Activated T-cell treated with anti-CD3 and anti-CD28 coated beads, Interleukin-2, amount 50 U/mL, for 72 hours (primary cell): ENCODE data around the gene IQCN. TPM values are rescaled to one million over a fixed set of nuclear protein-coding genes. Genes with fewer than 3 reads are reported as not detected.

Experiments
- ATAC-seq, 2 donors: fragments of 150-1000 bp; cut with Tn5 transposase; replicated peaks in 1 of 2; 2 replicates each; pipeline ENCODE4 v1.10.0; 2021; ENCODE audit warnings: moderate library complexity in 2 of 2, mild to moderate bottlenecking in 1 of 2
- DNase-seq, 2 donors: peaks; one replicate each; pipeline ENCODE4 v3.0.0; 2021 to 2022; ENCODE audit warnings: mixed read lengths in 1 of 2
- H3K27ac Mint-ChIP-seq: one replicate; pipeline ENCODE4 v1.8.0; 2022; ENCODE audit warnings: mild to moderate bottlenecking, moderate library complexity, mixed read lengths
- H3K27me3 Mint-ChIP-seq: one replicate; pipeline ENCODE4 v1.8.0; 2022; ENCODE audit warnings: low read depth, mixed read lengths
- H3K36me3 Mint-ChIP-seq, 2 donors: one replicate each; pipeline ENCODE4 v1.8.0; 2022; ENCODE audit warnings: mixed read lengths in 2 of 2, mild to moderate bottlenecking in 1 of 2; ENCODE audit not compliant: insufficient read depth in 2 of 2
- H3K4me1 Mint-ChIP-seq: one replicate; pipeline ENCODE4 v1.8.0; 2022; ENCODE audit warnings: low read depth, mixed read lengths
- H3K4me3 Mint-ChIP-seq, 2 donors: one replicate each; pipeline ENCODE4 v1.8.0; 2022; ENCODE audit warnings: mild to moderate bottlenecking in 2 of 2, mixed read lengths in 2 of 2, moderate library complexity in 2 of 2
- H3K9me3 Mint-ChIP-seq, 2 donors: one replicate each; pipeline ENCODE4 v1.8.0; 2022; ENCODE audit warnings: mixed read lengths in 2 of 2
- total RNA-seq, 2 donors: library from RNA; stranded (reverse); gene quantifications; one replicate each; pipeline ENCODE4 v1.2.3, GENCODE V29; 2022

Gene IQCN
- total RNA-seq, 2 donors from 2014 or later, result 2.2 to 2.8 TPM

GRCh38 chr19:18245297-18245696 is 29.0 kb downstream of the IQCN start:
- H3K27ac Mint-ChIP-seq, result no peak overlapping the region

GRCh38 chr19:18239303-18239702 is 34.9 kb downstream of the IQCN start:
- Mint-ChIP-seq H3K9me3 (no peaks in the 10 kb centered on the region), H3K4me1 (no peaks in the 10 kb centered on the region), H3K4me3 (no peak overlapping the region), H3K27ac (no peak overlapping the region), H3K27me3 (peaks cover 17% of the 10 kb centered on the region), H3K36me3 (no peaks in the 10 kb centered on the region)
- no peak for ATAC-seq
- DNase-seq, result no peak

More at GRCh38 chr19:18245297-18245696, 29.0 kb downstream of the IQCN start:
- Mint-ChIP-seq H3K9me3 (no peaks in the 10 kb centered on the region), H3K27me3 (no peaks in the 10 kb centered on the region), H3K4me1 (no peaks in the 10 kb centered on the region), H3K36me3 (no peaks in the 10 kb centered on the region), H3K4me3 (no peak overlapping the region)
- no peak for DNase-seq
- ATAC-seq, result no peak

- ATAC-seq (no peak), DNase-seq (no peak)
- no peak overlapping the region for H3K27ac Mint-ChIP-seq
- peaks cover 0 to 3% of the 10 kb centered on the region in 2 donors for H3K36me3 Mint-ChIP-seq
- H3K4me3 Mint-ChIP-seq, result no peak overlapping the region
- no peaks in the 10 kb centered on the region for H3K9me3 Mint-ChIP-seq
- H3K27me3 Mint-ChIP-seq, result peaks cover 58% of the 10 kb centered on the region
- peaks cover 12% of the 10 kb centered on the region for H3K4me1 Mint-ChIP-seq
Observed at GRCh38 chr19:18234194-18234593, 40.1 kb downstream of the IQCN start.

- DNase-seq (peak; percentile 51 to 65), ATAC-seq (peak; percentile 52 to 57)
- no peak overlapping the region for H3K4me3 Mint-ChIP-seq
- peaks cover 55% of the 10 kb centered on the region for H3K27me3 Mint-ChIP-seq
- H3K36me3 Mint-ChIP-seq, result peaks cover 0 to 3% of the 10 kb centered on the region in 2 donors
- no peak overlapping the region for H3K27ac Mint-ChIP-seq
- H3K4me1 Mint-ChIP-seq, result peaks cover 12% of the 10 kb centered on the region
- no peaks in the 10 kb centered on the region for H3K9me3 Mint-ChIP-seq
Observed at GRCh38 chr19:18233224-18233825, 40.9 kb downstream of the IQCN start.

- no peak overlapping the region for H3K27ac Mint-ChIP-seq
- no peak overlapping the region for H3K4me3 Mint-ChIP-seq
- ATAC-seq, result peak; percentile 44 to 62
- peaks cover 59% of the 10 kb centered on the region for H3K27me3 Mint-ChIP-seq
- peaks cover 12% of the 10 kb centered on the region for H3K4me1 Mint-ChIP-seq
- DNase-seq, result peak in 1 of 2 donors; percentile 33
- H3K36me3 Mint-ChIP-seq, result peaks cover 0 to 3% of the 10 kb centered on the region in 2 donors
- H3K9me3 Mint-ChIP-seq, result no peaks in the 10 kb centered on the region
Observed at GRCh38 chr19:18232540-18233223, 41.6 kb downstream of the IQCN start.

- DNase-seq, result no peak
- peaks cover 12% of the 10 kb centered on the region for H3K4me1 Mint-ChIP-seq
- H3K36me3 Mint-ChIP-seq, result peaks cover 0 to 3% of the 10 kb centered on the region in 2 donors
- H3K27me3 Mint-ChIP-seq, result peaks cover 68% of the 10 kb centered on the region
- no peak for ATAC-seq
- no peak overlapping the region for H3K27ac Mint-ChIP-seq
- no peaks in the 10 kb centered on the region for H3K9me3 Mint-ChIP-seq
- H3K4me3 Mint-ChIP-seq, result no peak overlapping the region
Observed at GRCh38 chr19:18231775-18232174, 42.5 kb downstream of the IQCN start.

- Mint-ChIP-seq H3K36me3 (peaks cover 0 to 3% of the 10 kb centered on the region in 2 donors), H3K27me3 (peaks cover 71% of the 10 kb centered on the region), H3K9me3 (no peaks in the 10 kb centered on the region), H3K27ac (no peak overlapping the region), H3K4me1 (peaks cover 12% of the 10 kb centered on the region), H3K4me3 (no peak overlapping the region)
- ATAC-seq (no peak), DNase-seq (no peak)
Observed at GRCh38 chr19:18230941-18231734, 43.1 kb downstream of the IQCN start.

GRCh38 chr19:18229915-18230314 is 44.3 kb downstream of the IQCN start:
- H3K27me3 Mint-ChIP-seq, result peaks cover 73% of the 10 kb centered on the region
- no peak for DNase-seq
- H3K4me3 Mint-ChIP-seq, result no peak overlapping the region
- H3K9me3 Mint-ChIP-seq, result no peaks in the 10 kb centered on the region
- no peak overlapping the region for H3K27ac Mint-ChIP-seq
- no peak for ATAC-seq
- H3K4me1 Mint-ChIP-seq, result peaks cover 20% of the 10 kb centered on the region
- H3K36me3 Mint-ChIP-seq, result peaks cover 0 to 3% of the 10 kb centered on the region in 2 donors

GRCh38 chr19:18229474-18229873 is 44.8 kb downstream of the IQCN start:
- no peak overlapping the region for H3K27ac Mint-ChIP-seq
- H3K4me3 Mint-ChIP-seq, result no peak overlapping the region
- peaks cover 77% of the 10 kb centered on the region for H3K27me3 Mint-ChIP-seq
- ATAC-seq, result no peak
- H3K36me3 Mint-ChIP-seq, result peaks cover 0 to 3% of the 10 kb centered on the region in 2 donors
- no peak for DNase-seq
- no peaks in the 10 kb centered on the region for H3K9me3 Mint-ChIP-seq
- peaks cover 24% of the 10 kb centered on the region for H3K4me1 Mint-ChIP-seq

- DNase-seq (no peak), ATAC-seq (no peak)
- Mint-ChIP-seq H3K27ac (no peak overlapping the region), H3K27me3 (peaks cover 69% of the 10 kb centered on the region), H3K36me3 (peaks cover 0 to 3% of the 10 kb centered on the region in 2 donors), H3K9me3 (no peaks in the 10 kb centered on the region), H3K4me3 (no peak overlapping the region), H3K4me1 (peaks cover 32% of the 10 kb centered on the region)
Observed at GRCh38 chr19:18227781-18228271, 46.4 kb downstream of the IQCN start.

GRCh38 chr19:18226956-18227780 is 47.1 kb downstream of the IQCN start:
- peak overlapping the region in 1 of 2 donors; percentile 2 for H3K4me3 Mint-ChIP-seq
- no peaks in the 10 kb centered on the region for H3K9me3 Mint-ChIP-seq
- peaks cover 65% of the 10 kb centered on the region for H3K27me3 Mint-ChIP-seq
- peaks cover 0 to 1% of the 10 kb centered on the region in 2 donors for H3K36me3 Mint-ChIP-seq
- H3K27ac Mint-ChIP-seq, result no peak overlapping the region
- no peak for DNase-seq
- no peak for ATAC-seq
- peaks cover 27% of the 10 kb centered on the region for H3K4me1 Mint-ChIP-seq

GRCh38 chr19:18225702-18226468 is 48.4 kb downstream of the IQCN start, which contains the start of gene PDE4C:
PDE4C (minus strand) TSS chr19:18226438; CDS start chr19:18226415, 23 bp downstream.
- no peak for DNase-seq

More at GRCh38 chr19:18225702-18226468, 48.4 kb downstream of the IQCN start, which contains the start of gene PDE4C:
- peaks cover 21% of the 10 kb centered on the region for H3K4me1 Mint-ChIP-seq
- peaks cover 66% of the 10 kb centered on the region for H3K27me3 Mint-ChIP-seq
- no peaks in the 10 kb centered on the region for H3K9me3 Mint-ChIP-seq
- ATAC-seq, result no peak
- peaks cover 0 to 1% of the 10 kb centered on the region in 2 donors for H3K36me3 Mint-ChIP-seq
- no peak within 1 kb of the TSS for H3K27ac Mint-ChIP-seq
- H3K4me3 Mint-ChIP-seq, result peak within 1 kb of the TSS; percentile 96
